B cell (primary cell): ENCODE results near the gene ERC2. TPM values are rescaled to one million over a fixed set of nuclear protein-coding genes. Genes with fewer than 3 reads are reported as not detected.

ENCODE experiments used
- ATAC-seq: fragments of 200-7000 bp; cut with Tn5 transposase; one replicate; pipeline ENCODE4 v1.10.0; 2021; ENCODE audit warnings: low read depth, mild to moderate bottlenecking, moderate number of reproducible peaks, moderate library complexity
- CTCF ChIA-PET: fragments of 350-600 bp; sonication (Branson Sonifier 250); formaldehyde crosslinking; loops from one replicate; lab custom pipeline; 2021; ENCODE audit warnings: antibody characterized with exemption, inconsistent platforms; lab: Charles Lee
- POLR2A ChIA-PET: fragments of 350-600 bp; sonication (Branson Sonifier 250); formaldehyde crosslinking; loops from one replicate; lab custom pipeline; 2021; ENCODE audit warnings: antibody characterized with exemption; lab: Charles Lee
- DNase-seq: peaks from one replicate; pipeline ENCODE4 v3.0.0; 2013
- H2AFZ ChIP-seq: 2 replicates; pipeline ENCODE4 v1.6.1; 2012; ENCODE audit warnings: mild to moderate bottlenecking, low read depth, low read length; ENCODE audit not compliant: insufficient read depth, poor library complexity, severe bottlenecking
- H3K27ac ChIP-seq, 2 donors: 1 replicate in 1 of 2; 2 replicates in 1 of 2; pipeline ENCODE4 v1.5.1; 2012 to 2013; ENCODE audit warnings: low read length in 2 of 2, mild to moderate bottlenecking in 2 of 2, moderate library complexity in 1 of 2
- H3K27me3 ChIP-seq, 4 experiments: fragments of 200-600 bp in 1 of 4; sonication (generic) in 1 of 4; replicated peaks in 1 of 4; 1 replicate in 2 of 4; 2 replicates in 2 of 4; pipeline versions ENCODE4 v1.6.1 to v1.7.0; 2013 to 2016; ENCODE audit warnings: low read length in 3 of 4, mild to moderate bottlenecking in 2 of 4, mixed read lengths in 1 of 4, moderate library complexity in 1 of 4; ENCODE audit not compliant: insufficient read depth in 4 of 4, control insufficient read depth in 3 of 4; ENCODE audit errors: control extremely low read depth in 1 of 4
- H3K36me3 ChIP-seq, 2 experiments: replicated peaks in 1 of 2; 1 replicate in 1 of 2; 2 replicates in 1 of 2; pipeline versions ENCODE4 v1.6.1 to v1.7.1; 2013; ENCODE audit warnings: low read length in 1 of 2; ENCODE audit not compliant: insufficient read depth in 2 of 2, control insufficient read depth in 1 of 2; ENCODE audit errors: control extremely low read depth in 1 of 2, extremely low read depth in 1 of 2
- H3K4me1 ChIP-seq, 2 donors: fragments of 200-600 bp in 1 of 2; sonication (generic) in 1 of 2; 1 replicate in 1 of 2; 2 replicates in 1 of 2; pipeline versions ENCODE4 v1.5.1 to v1.6.1; 2013 to 2017; ENCODE audit warnings: low read length in 2 of 2; ENCODE audit not compliant: control insufficient read depth in 2 of 2, insufficient read depth in 2 of 2
- H3K4me2 ChIP-seq: replicated peaks from 2 replicates; pipeline ENCODE3; 2012; ENCODE audit warnings: mild to moderate bottlenecking, low read depth, low read length; ENCODE audit not compliant: poor library complexity, severe bottlenecking
- H3K4me3 ChIP-seq, 5 experiments: fragments of 200-600 bp in 1 of 5; sonication (generic) in 1 of 5; 1 replicate in 3 of 5; 2 replicates in 2 of 5; pipeline versions ENCODE4 v1.5.1 to v1.7.0; 2011 to 2016; ENCODE audit warnings: low read length in 4 of 5, mild to moderate bottlenecking in 4 of 5, low read depth in 2 of 5, control low read depth in 1 of 5, moderate library complexity in 1 of 5; ENCODE audit not compliant: insufficient read depth in 1 of 5; ENCODE audit errors: control extremely low read depth in 1 of 5, extremely low read depth in 1 of 5
- H3K79me2 ChIP-seq: fragments of 200-600 bp; sonication (generic); one replicate; pipeline ENCODE4 v1.6.0; 2016; ENCODE audit warnings: low read length; ENCODE audit not compliant: control insufficient read depth, insufficient read depth
- H3K9ac ChIP-seq: fragments of 200-600 bp; sonication (generic); 2 replicates; pipeline ENCODE4 v1.6.1; 2017; ENCODE audit warnings: mild to moderate bottlenecking, low read length, moderate library complexity
- H3K9me3 ChIP-seq, 3 donors: one replicate each; pipeline versions ENCODE4 v1.6.1 to v1.7.1; 2013; ENCODE audit warnings: low read length in 2 of 3; ENCODE audit not compliant: control insufficient read depth in 2 of 3, insufficient read depth in 1 of 3; ENCODE audit errors: control extremely low read depth in 1 of 3
- H4K20me1 ChIP-seq: 2 replicates; pipeline ENCODE4 v1.6.0; 2012; ENCODE audit warnings: mild to moderate bottlenecking, low read length; ENCODE audit not compliant: insufficient read depth, control insufficient read depth, poor library complexity, severe bottlenecking
- H3K27ac Mint-ChIP-seq: one replicate; pipeline ENCODE4 v1.8.0; 2021; ENCODE audit warnings: mixed read lengths
- H3K27me3 Mint-ChIP-seq: one replicate; pipeline ENCODE4 v1.8.0; 2021; ENCODE audit warnings: mixed read lengths
- H3K4me1 Mint-ChIP-seq: one replicate; pipeline ENCODE4 v1.8.0; 2021; ENCODE audit warnings: mixed read lengths
- H3K4me3 Mint-ChIP-seq: one replicate; pipeline ENCODE4 v1.8.0; 2021; ENCODE audit warnings: mixed read lengths
- H3K9me3 Mint-ChIP-seq: one replicate; pipeline ENCODE4 v1.8.0; 2022; ENCODE audit warnings: mixed read lengths; ENCODE audit not compliant: insufficient read depth
- EZH2 ChIP-seq: IDR thresholded peaks from 2 replicates; pipeline ENCODE4 v1.6.1; 2012; ENCODE audit warnings: borderline replicate concordance, low read depth, mild to moderate bottlenecking, moderate library complexity, low read length; ENCODE audit not compliant: insufficient read depth, poor library complexity, severe bottlenecking
- WGBS: methylation state at CpG from one replicate; pipeline ENCODE4 v1.1.5; 2013; ENCODE audit warnings: missing lambda C conversion rate; ENCODE audit not compliant: insufficient coverage; 5-methylcytosine and 5-hydroxymethylcytosine counted together
- intact Hi-C: fragments of 100-400 bp; cut with micrococcal nuclease; formaldehyde crosslinking; loops from one replicate; pipeline ENCODE4 v1.10.0; 2022
- polyA plus RNA-seq: library from polyadenylated mRNA; depleted of rRNA; stranded (reverse); fragments of >200 nt; gene quantifications from 2 replicates; pipeline ENCODE4 v1.2.3, GENCODE V29; 2012
- total RNA-seq, 2 donors: library from RNA; stranded (reverse); fragments of 120-200 nt in 1 of 2; gene quantifications; 1 replicate in 1 of 2; 2 replicates in 1 of 2; pipeline versions ENCODE4 v1.2.3 to v1.2.4, GENCODE V29; 2013 to 2022
- TF ChIP-seq, protein P1 (sequence below): fragments of 200-600 bp; IDR thresholded peaks from one replicate; pipeline ENCODE4 v1.8.0; 2022; ENCODE audit warnings: antibody characterized with exemption, mild to moderate bottlenecking

ERC2 gene
- total and polyA plus RNA-seq, 2 donors (not counting 1 experiment from before 2014, with no cell fraction given): not detected

DNA sequence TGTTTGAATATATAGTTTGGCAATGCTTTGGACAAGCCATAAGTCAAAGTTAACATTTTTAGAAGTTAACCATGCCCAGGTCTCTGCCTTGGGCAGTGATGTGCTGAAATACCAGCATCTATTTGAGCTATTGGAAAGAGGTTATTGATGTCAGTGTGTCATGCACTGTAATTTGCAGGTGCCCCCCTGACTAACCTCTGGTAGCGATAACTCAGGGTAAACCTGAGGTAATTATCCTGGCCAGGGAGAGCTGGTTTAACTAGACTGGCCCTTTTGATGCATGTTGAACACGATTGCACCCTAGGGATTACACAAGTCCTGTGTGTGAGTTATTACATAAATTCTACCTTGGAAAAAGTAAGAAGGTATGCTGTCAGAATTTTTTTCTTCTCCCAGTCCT lies 525.4 kb downstream of the ERC2 start:
- ATAC-seq (no peak), DNase-seq (no peak)
- Histone ChIP-seq H3K4me1 (no peaks in the 10 kb centered on the region), H3K9me3 (no peaks in the 10 kb centered on the region), H3K4me2 (no peak overlapping the region), H3K79me2 (no peaks in the 10 kb centered on the region), H4K20me1 (no peaks in the 10 kb centered on the region), H3K27ac (no peak overlapping the region), H3K36me3 (no peaks in the 10 kb centered on the region), H3K9ac (no peak overlapping the region), H2AFZ (no peak overlapping the region), H3K27me3 (no peaks in the 10 kb centered on the region), H3K4me3 (no peak overlapping the region)
- 100% methylated on average over 1 of the region's 2 CpGs for WGBS
- no peaks in the 10 kb centered on the region for H3K9me3 Mint-ChIP-seq
- H3K4me3 Mint-ChIP-seq: no peak overlapping the region
- no peak overlapping the region for H3K27ac Mint-ChIP-seq
- TF ChIP-seq EZH2: no peak
- TF ChIP-seq, protein P1, sequence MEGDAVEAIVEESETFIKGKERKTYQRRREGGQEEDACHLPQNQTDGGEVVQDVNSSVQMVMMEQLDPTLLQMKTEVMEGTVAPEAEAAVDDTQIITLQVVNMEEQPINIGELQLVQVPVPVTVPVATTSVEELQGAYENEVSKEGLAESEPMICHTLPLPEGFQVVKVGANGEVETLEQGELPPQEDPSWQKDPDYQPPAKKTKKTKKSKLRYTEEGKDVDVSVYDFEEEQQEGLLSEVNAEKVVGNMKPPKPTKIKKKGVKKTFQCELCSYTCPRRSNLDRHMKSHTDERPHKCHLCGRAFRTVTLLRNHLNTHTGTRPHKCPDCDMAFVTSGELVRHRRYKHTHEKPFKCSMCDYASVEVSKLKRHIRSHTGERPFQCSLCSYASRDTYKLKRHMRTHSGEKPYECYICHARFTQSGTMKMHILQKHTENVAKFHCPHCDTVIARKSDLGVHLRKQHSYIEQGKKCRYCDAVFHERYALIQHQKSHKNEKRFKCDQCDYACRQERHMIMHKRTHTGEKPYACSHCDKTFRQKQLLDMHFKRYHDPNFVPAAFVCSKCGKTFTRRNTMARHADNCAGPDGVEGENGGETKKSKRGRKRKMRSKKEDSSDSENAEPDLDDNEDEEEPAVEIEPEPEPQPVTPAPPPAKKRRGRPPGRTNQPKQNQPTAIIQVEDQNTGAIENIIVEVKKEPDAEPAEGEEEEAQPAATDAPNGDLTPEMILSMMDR: no peak
- H3K4me1 Mint-ChIP-seq: no peaks in the 10 kb centered on the region
- ChIA-PET CTCF (no interaction called here), POLR2A (no interaction called here)
- intact Hi-C loops: no loop called here
- H3K27me3 Mint-ChIP-seq: no peaks in the 10 kb centered on the region

DNA sequence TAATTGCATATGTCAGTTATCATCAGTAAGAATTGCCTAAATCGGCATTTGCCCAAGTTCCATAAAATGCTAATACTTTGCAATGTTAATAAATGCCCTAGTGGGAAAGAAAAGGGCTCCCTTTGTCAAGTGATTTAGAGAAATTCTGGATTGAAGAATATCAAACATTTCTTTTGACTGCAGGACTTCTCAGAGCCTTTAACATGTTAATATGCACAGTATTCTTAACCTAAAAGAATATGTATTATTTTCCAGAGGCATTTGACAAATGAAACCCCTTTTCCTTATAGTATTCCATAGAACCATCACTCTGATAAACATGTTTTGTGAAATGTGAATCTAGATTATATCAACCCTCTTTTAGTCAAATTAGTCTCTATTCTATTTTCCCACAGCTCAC lies 529.0 kb downstream of the ERC2 start:
- H3K9me3 ChIP-seq: no peaks in the 10 kb centered on the region
- ATAC-seq (no peak), DNase-seq (no peak)
- no peaks in the 10 kb centered on the region for H3K9me3 Mint-ChIP-seq
- POLR2A ChIA-PET: no interaction called here
- H3K27me3 ChIP-seq: no peaks in the 10 kb centered on the region
- H3K4me1 ChIP-seq: no peaks in the 10 kb centered on the region
- CTCF ChIA-PET: no interaction called here
- H3K4me3 Mint-ChIP-seq: no peak overlapping the region
- H3K27me3 Mint-ChIP-seq: no peaks in the 10 kb centered on the region
- no peaks in the 10 kb centered on the region for H3K79me2 ChIP-seq
- no peaks in the 10 kb centered on the region for H4K20me1 ChIP-seq
- H3K27ac Mint-ChIP-seq: no peak overlapping the region
- no peaks in the 10 kb centered on the region for H3K36me3 ChIP-seq
- WGBS: no CpG with 5 or more reads among the region's 1 CpG
- intact Hi-C loops: no loop called here
- no peak overlapping the region for H3K9ac ChIP-seq
- H3K27ac ChIP-seq: no peak overlapping the region
- no peaks in the 10 kb centered on the region for H3K4me1 Mint-ChIP-seq
- no peak overlapping the region for H3K4me2 ChIP-seq
- no peak overlapping the region for H2AFZ ChIP-seq
- TF ChIP-seq, protein P1: no peak
- TF ChIP-seq EZH2: no peak
- no peak overlapping the region for H3K4me3 ChIP-seq
